HUES6 (cell line): ENCODE data around the gene CNTNAP2.
A peak's percentile ranks its signal among the peaks of the same experiment; 100 is the strongest.

Source experiments
- H3K27ac ChIP-seq: 2 replicates; pipeline ENCODE4 v1.7.0; 2013; ENCODE audit warnings: low read depth, mild to moderate bottlenecking, low read length, inconsistent platforms
- H3K27me3 ChIP-seq: 2 replicates; pipeline ENCODE4 v1.6.1; 2013; ENCODE audit warnings: low read length; ENCODE audit not compliant: control insufficient read depth, insufficient read depth
- H3K36me3 ChIP-seq: 2 replicates; pipeline ENCODE4 v1.6.1; 2013; ENCODE audit warnings: low read length; ENCODE audit not compliant: control insufficient read depth, insufficient read depth
- H3K4me1 ChIP-seq: 2 replicates; pipeline ENCODE4 v1.6.1; 2013; ENCODE audit warnings: low read length; ENCODE audit not compliant: control insufficient read depth, insufficient read depth
- H3K4me3 ChIP-seq: 2 replicates; pipeline ENCODE4 v1.5.1; 2013; ENCODE audit warnings: low read depth, low read length
- H3K9ac ChIP-seq: one replicate; pipeline ENCODE4 v1.6.1; 2013; ENCODE audit warnings: mild to moderate bottlenecking, low read length
- H3K9me3 ChIP-seq: 2 replicates; pipeline ENCODE4 v1.6.1; 2013; ENCODE audit warnings: low read depth, low read length; ENCODE audit not compliant: control insufficient read depth, insufficient read depth

The CNTNAP2 gene

GRCh38 chr7:146791344-146792285, 675.0 kb downstream of the CNTNAP2 start:
- Histone ChIP-seq H3K4me3 (no peak overlapping the region; the same call in 1 of the 2 replicates), H3K9ac (peak overlapping the region; percentile 18), H3K27me3 (no peaks in the 10 kb centered on the region), H3K4me1 (peaks cover 15% of the 10 kb centered on the region), H3K27ac (peak overlapping the region; percentile 82), H3K9me3 (peaks cover 19% of the 10 kb centered on the region), H3K36me3 (no peaks in the 10 kb centered on the region)

GRCh38 chr7:146804620-146805019, 688.0 kb downstream of the CNTNAP2 start:
- Histone ChIP-seq H3K4me1 (no peaks in the 10 kb centered on the region), H3K4me3 (no peak overlapping the region), H3K9me3 (peaks cover 8% of the 10 kb centered on the region), H3K27ac (no peak overlapping the region), H3K36me3 (no peaks in the 10 kb centered on the region), H3K9ac (no peak overlapping the region), H3K27me3 (no peaks in the 10 kb centered on the region)

GRCh38 chr7:146805082-146805481, 688.5 kb downstream of the CNTNAP2 start:
- H3K27ac ChIP-seq = no peak overlapping the region
- H3K4me1 ChIP-seq = no peaks in the 10 kb centered on the region

GRCh38 chr7:146826329-146826728, 709.7 kb downstream of the CNTNAP2 start:
- no peak overlapping the region for H3K27ac ChIP-seq
- H3K9ac ChIP-seq = no peak overlapping the region
- peaks cover 14% of the 10 kb centered on the region for H3K4me1 ChIP-seq
- no peaks in the 10 kb centered on the region for H3K27me3 ChIP-seq
- H3K36me3 ChIP-seq = no peaks in the 10 kb centered on the region
- H3K4me3 ChIP-seq = no peak overlapping the region
- H3K9me3 ChIP-seq = peaks cover 6% of the 10 kb centered on the region; the same call in 1 of the 2 replicates

More at GRCh38 chr7:146805082-146805481, 688.5 kb downstream of the CNTNAP2 start:
- H3K27me3 ChIP-seq = no peaks in the 10 kb centered on the region
- H3K9me3 ChIP-seq = peaks cover 7% of the 10 kb centered on the region
- no peak overlapping the region for H3K9ac ChIP-seq
- H3K36me3 ChIP-seq = no peaks in the 10 kb centered on the region
- no peak overlapping the region for H3K4me3 ChIP-seq

GRCh38 chr7:146830686-146831085, 714.1 kb downstream of the CNTNAP2 start:
- Histone ChIP-seq H3K9me3 (no peaks in the 10 kb centered on the region), H3K27ac (no peak overlapping the region), H3K27me3 (no peaks in the 10 kb centered on the region), H3K36me3 (no peaks in the 10 kb centered on the region), H3K4me1 (peaks cover 9% of the 10 kb centered on the region), H3K4me3 (no peak overlapping the region), H3K9ac (no peak overlapping the region)

GRCh38 chr7:146831875-146832274, 715.3 kb downstream of the CNTNAP2 start:
- no peaks in the 10 kb centered on the region for H3K9me3 ChIP-seq
- no peaks in the 10 kb centered on the region for H3K4me1 ChIP-seq
- no peaks in the 10 kb centered on the region for H3K36me3 ChIP-seq
- no peak overlapping the region for H3K4me3 ChIP-seq
- H3K27me3 ChIP-seq = no peaks in the 10 kb centered on the region
- no peak overlapping the region for H3K9ac ChIP-seq
- no peak overlapping the region for H3K27ac ChIP-seq

GRCh38 chr7:146844405-146844804, 727.8 kb downstream of the CNTNAP2 start:
- Histone ChIP-seq H3K27me3 (no peaks in the 10 kb centered on the region), H3K4me1 (no peaks in the 10 kb centered on the region), H3K27ac (no peak overlapping the region), H3K9ac (no peak overlapping the region), H3K9me3 (no peaks in the 10 kb centered on the region), H3K4me3 (no peak overlapping the region), H3K36me3 (no peaks in the 10 kb centered on the region)

- H3K4me3 ChIP-seq = no peak overlapping the region
- no peaks in the 10 kb centered on the region for H3K36me3 ChIP-seq
- H3K9me3 ChIP-seq = no peaks in the 10 kb centered on the region
- no peaks in the 10 kb centered on the region for H3K27me3 ChIP-seq
- H3K9ac ChIP-seq = no peak overlapping the region
- H3K27ac ChIP-seq = no peak overlapping the region
- H3K4me1 ChIP-seq = no peaks in the 10 kb centered on the region
These were observed 742.1 kb downstream of the CNTNAP2 start for GRCh38 chr7:146858690-146859089.

- H3K9ac ChIP-seq = no peak overlapping the region
- no peak overlapping the region for H3K4me3 ChIP-seq
- no peaks in the 10 kb centered on the region for H3K9me3 ChIP-seq
- peaks cover 5% of the 10 kb centered on the region; the same call in 1 of the 2 replicates for H3K4me1 ChIP-seq
- no peaks in the 10 kb centered on the region for H3K36me3 ChIP-seq
- no peaks in the 10 kb centered on the region for H3K27me3 ChIP-seq
- H3K27ac ChIP-seq = no peak overlapping the region
These were observed 745.1 kb downstream of the CNTNAP2 start for GRCh38 chr7:146861701-146862100.

- H3K27me3 ChIP-seq = no peaks in the 10 kb centered on the region
- no peak overlapping the region for H3K9ac ChIP-seq
- H3K4me3 ChIP-seq = no peak overlapping the region
- peaks cover 5% of the 10 kb centered on the region; the same call in 1 of the 2 replicates for H3K4me1 ChIP-seq
- no peaks in the 10 kb centered on the region for H3K36me3 ChIP-seq
- no peaks in the 10 kb centered on the region for H3K9me3 ChIP-seq
- no peak overlapping the region for H3K27ac ChIP-seq
These were observed 745.8 kb downstream of the CNTNAP2 start for GRCh38 chr7:146862415-146862814.

- no peaks in the 10 kb centered on the region for H3K36me3 ChIP-seq
- peaks cover 5% of the 10 kb centered on the region; the same call in 1 of the 2 replicates for H3K4me1 ChIP-seq
- no peaks in the 10 kb centered on the region for H3K27me3 ChIP-seq
- H3K27ac ChIP-seq = no peak overlapping the region
- no peak overlapping the region for H3K9ac ChIP-seq
- H3K9me3 ChIP-seq = no peaks in the 10 kb centered on the region
- H3K4me3 ChIP-seq = no peak overlapping the region
These were observed 748.0 kb downstream of the CNTNAP2 start for GRCh38 chr7:146864644-146865043.
